Gastrocnemius medialis (tissue), 4 donors: ENCODE measurements around the gene CYSLTR2.

Source experiments
- CTCF ChIP-seq, 5 experiments: fragments of 450-650 bp in 3 of 5; fragments of 200-600 bp in 2 of 5; sonication (generic) in 2 of 5; IDR thresholded peaks in 4 of 5; conservative IDR thresholded peaks in 1 of 5; 1 replicate in 4 of 5; 2 replicates in 1 of 5; pipeline ENCODE4 v1.5.1; 2016 to 2019; ENCODE audit warnings: antibody characterized with exemption in 5 of 5, mild to moderate bottlenecking in 3 of 5, moderate library complexity in 3 of 5
- POLR2A ChIP-seq, 2 donors: fragments of 450-650 bp; IDR thresholded peaks; one replicate each; pipeline ENCODE4 v1.6.1; 2017; ENCODE audit warnings: antibody characterized with exemption in 2 of 2, mild to moderate bottlenecking in 2 of 2, moderate library complexity in 2 of 2

- no peak for TF ChIP-seq POLR2A (IDR thresholded peaks at IDR 0.05)
- no peak for TF ChIP-seq CTCF (IDR thresholded peaks at IDR 0.05 in 4 of 5, conservative IDR thresholded peaks at IDR 0.05 in 1 of 5)
These were observed 56.4 kb downstream of the CYSLTR2 start for GRCh38 chr13:48710160-48710559.
